ENCODE measurements around the gene CEP152. TPM values are rescaled to one million over a fixed set of nuclear protein-coding genes. Genes with fewer than 3 reads are reported as not detected.
"Not testable (repeated sequence)": the region's sequence is repeated elsewhere in the genome, so short reads cannot be mapped to it uniquely, and the experiment has no call there.

The CEP152 gene
- total RNA-seq, result 1 to 10 TPM; 4.0 to 7.1 (median 6.3) TPM

DNA sequence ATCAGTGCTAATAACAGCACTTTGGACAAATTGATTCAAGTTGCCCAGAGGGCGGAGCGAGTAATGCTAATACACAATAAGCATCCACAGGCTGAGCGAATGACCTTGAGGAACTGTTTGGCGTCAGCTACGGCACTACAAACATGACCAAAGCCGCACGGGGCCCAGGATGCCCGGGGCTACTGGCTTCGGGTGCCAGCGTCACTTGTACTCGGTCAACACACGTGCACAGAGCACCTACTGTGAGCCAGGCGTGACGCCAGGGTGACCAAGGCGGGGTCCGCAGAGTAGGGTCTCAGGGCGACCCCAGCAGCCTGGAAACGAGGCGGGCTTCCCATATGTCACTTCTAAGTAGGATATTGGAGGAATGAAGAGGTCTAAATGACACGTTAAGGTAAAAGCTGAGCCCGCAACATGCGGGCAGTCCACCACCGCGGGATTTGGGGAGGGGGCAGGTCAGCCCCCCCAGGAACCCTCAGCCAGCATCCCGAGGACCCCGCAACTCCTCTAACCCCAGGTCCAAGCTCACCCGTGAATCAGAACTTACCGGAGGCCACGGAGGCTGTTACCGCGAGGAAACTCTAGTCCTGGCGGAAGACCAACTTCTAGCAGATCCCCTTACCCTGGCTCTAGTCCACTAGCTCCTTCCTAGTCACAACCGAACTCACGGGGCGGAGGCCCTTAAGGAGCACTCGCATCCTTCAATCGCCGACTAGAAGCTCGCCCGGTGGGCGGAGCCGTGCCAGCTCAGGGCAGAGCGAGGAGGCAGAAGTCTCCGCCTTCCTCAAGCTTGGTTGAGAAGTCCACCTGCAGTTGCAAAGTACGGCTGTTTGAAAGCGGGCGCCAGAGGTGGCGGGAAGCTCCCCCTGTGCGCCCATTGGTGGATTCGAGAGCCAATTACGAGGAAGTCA lies at the start of gene CEP152:
Gene CEP152, minus strand, starts transcription at position 656 of the 911 bp plus-strand sequence. CDS start 5,420 bp downstream, outside the sequence.
- DNase-seq (ENCODE audit: low spot score in 2 of 2), result peak; percentile 96 to 98
- H3K36me3 ChIP-seq, result no peaks in the 10 kb centered on the region
- H3K27ac ChIP-seq, result no peak within 1 kb of the TSS
- TF ChIP-seq, protein P1, sequence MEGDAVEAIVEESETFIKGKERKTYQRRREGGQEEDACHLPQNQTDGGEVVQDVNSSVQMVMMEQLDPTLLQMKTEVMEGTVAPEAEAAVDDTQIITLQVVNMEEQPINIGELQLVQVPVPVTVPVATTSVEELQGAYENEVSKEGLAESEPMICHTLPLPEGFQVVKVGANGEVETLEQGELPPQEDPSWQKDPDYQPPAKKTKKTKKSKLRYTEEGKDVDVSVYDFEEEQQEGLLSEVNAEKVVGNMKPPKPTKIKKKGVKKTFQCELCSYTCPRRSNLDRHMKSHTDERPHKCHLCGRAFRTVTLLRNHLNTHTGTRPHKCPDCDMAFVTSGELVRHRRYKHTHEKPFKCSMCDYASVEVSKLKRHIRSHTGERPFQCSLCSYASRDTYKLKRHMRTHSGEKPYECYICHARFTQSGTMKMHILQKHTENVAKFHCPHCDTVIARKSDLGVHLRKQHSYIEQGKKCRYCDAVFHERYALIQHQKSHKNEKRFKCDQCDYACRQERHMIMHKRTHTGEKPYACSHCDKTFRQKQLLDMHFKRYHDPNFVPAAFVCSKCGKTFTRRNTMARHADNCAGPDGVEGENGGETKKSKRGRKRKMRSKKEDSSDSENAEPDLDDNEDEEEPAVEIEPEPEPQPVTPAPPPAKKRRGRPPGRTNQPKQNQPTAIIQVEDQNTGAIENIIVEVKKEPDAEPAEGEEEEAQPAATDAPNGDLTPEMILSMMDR (IDR thresholded peaks at IDR 0.05), result no peak
- TF ChIP-seq POLR2A (IDR thresholded peaks at IDR 0.05), result no peak
- peak in 2 of 3 donors; percentile 27 to 48 for TF ChIP-seq POLR2AphosphoS5 (IDR thresholded peaks at IDR 0.05)
- WGBS, result under 1% methylated on average over 19 of the region's 51 CpGs
- H3K4me3 ChIP-seq, result peak within 1 kb of the TSS; percentile 82
- no peaks in the 10 kb centered on the region for H3K27me3 ChIP-seq
- peaks cover 17% of the 10 kb centered on the region for H3K4me1 ChIP-seq
- H3K9me3 ChIP-seq, result no peaks in the 10 kb centered on the region

DNA sequence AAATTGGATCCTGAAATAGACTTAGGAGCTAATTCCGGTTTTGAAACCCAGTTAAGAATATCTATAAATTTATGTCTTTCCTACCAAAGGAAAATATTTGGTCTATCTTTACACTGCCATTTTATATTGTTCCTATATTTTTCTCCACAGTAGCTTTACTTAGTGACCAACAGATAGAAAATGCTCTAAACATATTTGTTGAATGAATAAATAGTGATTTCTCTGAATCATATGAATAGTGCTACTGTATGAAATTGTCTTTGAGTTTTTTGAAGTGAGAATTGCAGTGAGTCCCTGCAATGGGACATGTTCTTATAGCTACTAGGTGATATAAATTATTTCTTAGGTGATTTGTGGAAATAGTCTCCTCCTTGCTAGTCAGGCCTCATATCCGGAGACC lies 48.6 kb upstream of the CEP152 start:
- H3K4me3 ChIP-seq, result no peak overlapping the region
- DNase-seq (ENCODE audit: low spot score in 2 of 2), result no peak
- peaks cover 10% of the 10 kb centered on the region for H3K4me1 ChIP-seq
- no peaks in the 10 kb centered on the region for H3K9me3 ChIP-seq
- H3K27ac ChIP-seq, result no peak overlapping the region
- no peaks in the 10 kb centered on the region for H3K27me3 ChIP-seq
- TF ChIP-seq EP300 (IDR thresholded peaks at IDR 0.05) (no peak), POLR2A (IDR thresholded peaks at IDR 0.05) (no peak), POLR2AphosphoS5 (IDR thresholded peaks at IDR 0.05) (no peak)
- TF ChIP-seq, protein P1 (IDR thresholded peaks at IDR 0.05), result no peak
- no peaks in the 10 kb centered on the region for H3K36me3 ChIP-seq
- WGBS, result 90% methylated on average over 2 of the region's 2 CpGs

DNA sequence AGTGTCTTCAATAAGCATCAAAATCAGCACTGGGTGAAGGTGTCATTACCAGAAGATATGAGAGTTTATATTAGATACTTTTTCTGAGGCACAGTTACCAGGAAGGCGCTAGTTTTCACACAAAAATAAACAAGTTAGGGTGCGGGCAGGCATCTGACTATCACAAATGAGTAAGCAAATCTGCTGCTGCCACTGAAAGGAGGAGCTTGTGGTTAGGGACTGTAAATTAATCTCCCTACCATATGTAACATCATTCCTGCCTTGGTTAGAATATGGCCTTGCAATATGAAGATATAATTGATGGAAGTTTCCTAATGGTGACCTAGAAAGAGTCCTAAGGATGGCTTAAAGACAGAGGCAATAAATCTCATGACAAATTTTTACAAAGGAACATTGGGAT lies 47.5 kb upstream of the CEP152 start:
- TF ChIP-seq POLR2AphosphoS5 (IDR thresholded peaks at IDR 0.05) (no peak), EP300 (IDR thresholded peaks at IDR 0.05) (no peak), POLR2A (IDR thresholded peaks at IDR 0.05) (no peak)
- TF ChIP-seq, protein P1 (IDR thresholded peaks at IDR 0.05), result no peak
- no peak overlapping the region for H3K27ac ChIP-seq
- H3K27me3 ChIP-seq, result no peaks in the 10 kb centered on the region
- peaks cover 10% of the 10 kb centered on the region for H3K4me1 ChIP-seq
- no peak for DNase-seq (ENCODE audit: low spot score in 2 of 2)
- 47% methylated on average over 2 of the region's 2 CpGs for WGBS
- no peaks in the 10 kb centered on the region for H3K36me3 ChIP-seq
- H3K4me3 ChIP-seq, result no peak overlapping the region
- H3K9me3 ChIP-seq, result no peaks in the 10 kb centered on the region

- no peak overlapping the region for H3K27ac ChIP-seq
- WGBS, result 63% methylated on average over 2 of the region's 2 CpGs
- no peaks in the 10 kb centered on the region for H3K36me3 ChIP-seq
- no peaks in the 10 kb centered on the region for H3K9me3 ChIP-seq
- peaks cover 10% of the 10 kb centered on the region for H3K4me1 ChIP-seq
- no peak overlapping the region for H3K4me3 ChIP-seq
- no peaks in the 10 kb centered on the region for H3K27me3 ChIP-seq
- DNase-seq (ENCODE audit: low spot score in 2 of 2), result no peak
- no peak for TF ChIP-seq POLR2AphosphoS5 (IDR thresholded peaks at IDR 0.05)
Measured at GRCh38 chr15:48856942-48857341, 46.1 kb upstream of the CEP152 start.

GRCh38 chr15:48855501-48856440 lies 44.9 kb upstream of the CEP152 start:
- no peak for DNase-seq (ENCODE audit: low spot score in 2 of 2)
- no peaks in the 10 kb centered on the region for H3K36me3 ChIP-seq
- H3K27ac ChIP-seq, result peak overlapping the region; percentile 18
- no peaks in the 10 kb centered on the region for H3K9me3 ChIP-seq
- H3K4me3 ChIP-seq, result no peak overlapping the region
- no peaks in the 10 kb centered on the region for H3K27me3 ChIP-seq
- 20% methylated on average over 6 of the region's 6 CpGs for WGBS
- peaks cover 10% of the 10 kb centered on the region for H3K4me1 ChIP-seq
- TF ChIP-seq POLR2A (IDR thresholded peaks at IDR 0.05) (no peak), EP300 (IDR thresholded peaks at IDR 0.05) (no peak), POLR2AphosphoS5 (IDR thresholded peaks at IDR 0.05) (no peak)
- TF ChIP-seq, protein P1 (IDR thresholded peaks at IDR 0.05), result peak; percentile 9 to 14

- not testable (repeated sequence) for H3K4me3 ChIP-seq; DNase-seq (ENCODE audit: low spot score in 2 of 2); H3K36me3 ChIP-seq; H3K4me1 ChIP-seq; H3K27ac ChIP-seq; H3K9me3 ChIP-seq; H3K27me3 ChIP-seq
- WGBS, result 97% methylated on average over 3 of the region's 3 CpGs
Measured at GRCh38 chr15:48854434-48854833, 43.6 kb upstream of the CEP152 start.

Data from suprapubic skin (tissue), 4 donors.